ENCODE measurements around the gene TAF3.

TAF3 gene

GRCh38 chr10:7965457-7965856 lies 147.2 kb downstream of the TAF3 start:
- ChIA-PET CTCF (no interaction called here), POLR2A (no interaction called here)
- H3K4me1 ChIP-seq (ENCODE audit: control insufficient read depth, insufficient read depth, low read length), result no peaks in the 10 kb centered on the region
- H3K27ac ChIP-seq (ENCODE audit: extremely low read depth, low read depth, low read length), result no peak overlapping the region
- H3K9me3 ChIP-seq (ENCODE audit: control insufficient read depth, insufficient read depth, low read depth, low read length), result no peaks in the 10 kb centered on the region
- TF ChIP-seq ZNF366 (tag by site-specific recombination; conservative IDR thresholded peaks at IDR 0.05) (peak; percentile 46; the same call in 1 of the 2 replicates), YY1 (tag by site-specific recombination; IDR thresholded peaks at IDR 0.05) (no peak), ZNF692 (tag by site-specific recombination; IDR thresholded peaks at IDR 0.05) (no peak)
- peaks cover 0 to 11% of the 10 kb centered on the region in 2 experiments; a peak in 1 of 3 replicates for H3K36me3 ChIP-seq (ENCODE audit: control insufficient read depth in 2 of 2, insufficient read depth in 1 of 2, low read length in 2 of 2)
- no peak overlapping the region for H3K4me3 ChIP-seq (ENCODE audit: low read depth, low read length)

GRCh38 chr10:7967035-7967434 lies 148.7 kb downstream of the TAF3 start:
- Histone ChIP-seq H3K36me3 (ENCODE audit: control insufficient read depth in 2 of 2, insufficient read depth in 1 of 2, low read length in 2 of 2) (peaks cover 0 to 11% of the 10 kb centered on the region in 2 experiments; a peak in 1 of 3 replicates), H3K27ac (ENCODE audit: extremely low read depth, low read depth, low read length) (no peak overlapping the region), H3K4me3 (ENCODE audit: low read depth, low read length) (no peak overlapping the region), H3K9me3 (ENCODE audit: control insufficient read depth, insufficient read depth, low read depth, low read length) (no peaks in the 10 kb centered on the region), H3K4me1 (ENCODE audit: control insufficient read depth, insufficient read depth, low read length) (peaks cover 8% of the 10 kb centered on the region; the same call in 1 of the 2 replicates)
- no peak for TF ChIP-seq ZNF157 (tag by site-specific recombination; IDR thresholded peaks at IDR 0.05)
- TF ChIP-seq ZIC2 (tag by site-specific recombination; IDR thresholded peaks at IDR 0.05), result peak; percentile 45
- TF ChIP-seq SP7 (tag by site-specific recombination; IDR thresholded peaks at IDR 0.05), result 0 out of 2 replicates have a peak, but pooled peaks have one; percentile 49
- TF ChIP-seq OSR2 (tag by site-specific recombination; IDR thresholded peaks at IDR 0.05), result 0 out of 2 replicates have a peak, but pooled peaks have one; percentile 49
- TF ChIP-seq TSHZ1 (tag by site-specific recombination; IDR thresholded peaks at IDR 0.05; ENCODE audit: borderline replicate concordance), result peak; percentile 51; the same call in 1 of the 2 replicates
- 0 out of 2 replicates have a peak, but pooled peaks have one; percentile 13 for TF ChIP-seq ZNF366 (tag by site-specific recombination; conservative IDR thresholded peaks at IDR 0.05)
- TF ChIP-seq ZEB2 (tag by site-specific recombination; IDR thresholded peaks at IDR 0.05), result no peak
- 0 out of 2 replicates have a peak, but pooled peaks have one; percentile 48 for TF ChIP-seq ZNF843 (tag by site-specific recombination; IDR thresholded peaks at IDR 0.05)
- peak; percentile 85 for TF ChIP-seq FEZF1 (tag by site-specific recombination; IDR thresholded peaks at IDR 0.05)
- TF ChIP-seq BCL6B (tag by site-specific recombination; IDR thresholded peaks at IDR 0.05), result peak; percentile 56; the same call in 1 of the 2 replicates
- TF ChIP-seq HOXC10 (CRISPR knock-in tag; IDR thresholded peaks at IDR 0.05), result no peak
- no peak for TF ChIP-seq ZNF10 (tag by site-specific recombination; IDR thresholded peaks at IDR 0.05)
- POLR2A ChIA-PET, result no interaction called here
- CTCF ChIA-PET, result no interaction called here

- peaks cover 13% of the 10 kb centered on the region; the same call in 1 of the 2 replicates for H3K4me1 ChIP-seq (ENCODE audit: control insufficient read depth, insufficient read depth, low read length)
- H3K9me3 ChIP-seq (ENCODE audit: control insufficient read depth, insufficient read depth, low read depth, low read length), result no peaks in the 10 kb centered on the region
- H3K4me3 ChIP-seq (ENCODE audit: low read depth, low read length), result no peak overlapping the region
- ChIA-PET CTCF (interaction anchor here (0.5 to 0.6 kb wide), 2 partner anchors 74 to 1830 kb away, joined by 3 read pairs; no protein-coding TSS in a partner anchor), POLR2A (no interaction called here)
- no peak overlapping the region for H3K27ac ChIP-seq (ENCODE audit: extremely low read depth, low read depth, low read length)
- peaks cover 0 to 11% of the 10 kb centered on the region in 2 experiments; a peak in 1 of 3 replicates for H3K36me3 ChIP-seq (ENCODE audit: control insufficient read depth in 2 of 2, insufficient read depth in 1 of 2, low read length in 2 of 2)
- TF ChIP-seq GFI1B (tag by site-specific recombination; IDR thresholded peaks at IDR 0.05) (no peak), SP2 (tag by site-specific recombination; IDR thresholded peaks at IDR 0.05) (no peak), ZNF600 (tag by site-specific recombination; IDR thresholded peaks at IDR 0.05) (no peak), FEZF1 (tag by site-specific recombination; IDR thresholded peaks at IDR 0.05) (no peak), ZNF544 (tag by site-specific recombination; IDR thresholded peaks at IDR 0.05) (no peak), ZNF423 (tag by site-specific recombination; IDR thresholded peaks at IDR 0.05) (no peak), OSR2 (tag by site-specific recombination; IDR thresholded peaks at IDR 0.05) (peak; percentile 26; the same call in 1 of the 2 replicates), ZNF692 (tag by site-specific recombination; IDR thresholded peaks at IDR 0.05) (no peak), ZNF155 (tag by site-specific recombination; IDR thresholded peaks at IDR 0.05) (no peak), INSM2 (tag by site-specific recombination; IDR thresholded peaks at IDR 0.05) (no peak), ZNF350 (tag by site-specific recombination; IDR thresholded peaks at IDR 0.05) (no peak)
Observed at GRCh38 chr10:7968510-7969112, 150.3 kb downstream of the TAF3 start.

Data from HEK293 (cell line).